IPS-15b (cell line): Measurements from ENCODE around the gene WDR70.
"Not testable (repeated sequence)": the region's sequence is repeated elsewhere in the genome, so short reads cannot be mapped to it uniquely, and the experiment has no call there.

Experiments used
- H3K27me3 ChIP-seq: one replicate; pipeline ENCODE4 v1.6.1; 2013; ENCODE audit warnings: low read length; ENCODE audit not compliant: control insufficient read depth, insufficient read depth
- H3K36me3 ChIP-seq: one replicate; pipeline ENCODE4 v1.6.1; 2013; ENCODE audit warnings: low read length; ENCODE audit not compliant: control insufficient read depth, insufficient read depth
- H3K4me1 ChIP-seq: one replicate; pipeline ENCODE4 v1.6.1; 2013; ENCODE audit warnings: mild to moderate bottlenecking, low read length; ENCODE audit not compliant: control insufficient read depth, insufficient read depth
- H3K4me3 ChIP-seq: one replicate; pipeline ENCODE4 v1.5.1; 2013; ENCODE audit warnings: low read depth, low read length
- H3K9ac ChIP-seq: one replicate; pipeline ENCODE4 v1.6.1; 2013; ENCODE audit warnings: low read depth, mild to moderate bottlenecking, low read length
- H3K9me3 ChIP-seq: one replicate; pipeline ENCODE4 v1.6.1; 2013; ENCODE audit warnings: mild to moderate bottlenecking, low read length; ENCODE audit not compliant: control insufficient read depth, insufficient read depth

Gene WDR70

GRCh38 chr5:37495210-37495609, 116.1 kb downstream of the WDR70 start:
- no peak overlapping the region for H3K4me3 ChIP-seq
- no peaks in the 10 kb centered on the region for H3K9me3 ChIP-seq
- no peaks in the 10 kb centered on the region for H3K4me1 ChIP-seq
- no peaks in the 10 kb centered on the region for H3K36me3 ChIP-seq
- H3K9ac ChIP-seq = no peak overlapping the region
- H3K27me3 ChIP-seq = no peaks in the 10 kb centered on the region

- H3K9me3 ChIP-seq = no peaks in the 10 kb centered on the region
- H3K36me3 ChIP-seq = no peaks in the 10 kb centered on the region
- no peak overlapping the region for H3K4me3 ChIP-seq
- H3K9ac ChIP-seq = no peak overlapping the region
- H3K27me3 ChIP-seq = no peaks in the 10 kb centered on the region
- no peaks in the 10 kb centered on the region for H3K4me1 ChIP-seq
Observed at GRCh38 chr5:37495668-37496347, 116.7 kb downstream of the WDR70 start.

GRCh38 chr5:37496902-37497445, 117.9 kb downstream of the WDR70 start:
- no peaks in the 10 kb centered on the region for H3K36me3 ChIP-seq
- H3K9me3 ChIP-seq = no peaks in the 10 kb centered on the region
- no peaks in the 10 kb centered on the region for H3K4me1 ChIP-seq
- no peaks in the 10 kb centered on the region for H3K27me3 ChIP-seq
- no peak overlapping the region for H3K4me3 ChIP-seq
- no peak overlapping the region for H3K9ac ChIP-seq

GRCh38 chr5:37501152-37501551, 122.0 kb downstream of the WDR70 start:
- no peaks in the 10 kb centered on the region for H3K4me1 ChIP-seq
- H3K4me3 ChIP-seq = no peak overlapping the region
- H3K27me3 ChIP-seq = no peaks in the 10 kb centered on the region
- no peaks in the 10 kb centered on the region for H3K9me3 ChIP-seq
- H3K9ac ChIP-seq = no peak overlapping the region
- H3K36me3 ChIP-seq = no peaks in the 10 kb centered on the region

GRCh38 chr5:37506241-37506640, 127.1 kb downstream of the WDR70 start:
- H3K9me3 ChIP-seq = no peaks in the 10 kb centered on the region
- no peaks in the 10 kb centered on the region for H3K36me3 ChIP-seq
- no peak overlapping the region for H3K4me3 ChIP-seq
- H3K4me1 ChIP-seq = no peaks in the 10 kb centered on the region
- H3K27me3 ChIP-seq = no peaks in the 10 kb centered on the region
- no peak overlapping the region for H3K9ac ChIP-seq

- Histone ChIP-seq H3K4me3 (no peak overlapping the region), H3K9ac (no peak overlapping the region), H3K9me3 (no peaks in the 10 kb centered on the region), H3K27me3 (no peaks in the 10 kb centered on the region), H3K36me3 (no peaks in the 10 kb centered on the region), H3K4me1 (no peaks in the 10 kb centered on the region)
Observed at GRCh38 chr5:37506722-37507121, 127.6 kb downstream of the WDR70 start.

GRCh38 chr5:37511646-37512045, 132.5 kb downstream of the WDR70 start:
- no peaks in the 10 kb centered on the region for H3K4me1 ChIP-seq
- H3K36me3 ChIP-seq = no peaks in the 10 kb centered on the region
- H3K9me3 ChIP-seq = no peaks in the 10 kb centered on the region
- no peak overlapping the region for H3K9ac ChIP-seq
- no peaks in the 10 kb centered on the region for H3K27me3 ChIP-seq
- H3K4me3 ChIP-seq = no peak overlapping the region

GRCh38 chr5:37514946-37515345, 135.8 kb downstream of the WDR70 start:
- Histone ChIP-seq H3K9me3 (no peaks in the 10 kb centered on the region), H3K9ac (no peak overlapping the region), H3K4me3 (no peak overlapping the region), H3K4me1 (no peaks in the 10 kb centered on the region), H3K27me3 (no peaks in the 10 kb centered on the region), H3K36me3 (no peaks in the 10 kb centered on the region)

- Histone ChIP-seq H3K36me3 (no peaks in the 10 kb centered on the region), H3K4me1 (no peaks in the 10 kb centered on the region), H3K27me3 (no peaks in the 10 kb centered on the region), H3K4me3 (no peak overlapping the region), H3K9me3 (peaks cover 2% of the 10 kb centered on the region), H3K9ac (no peak overlapping the region)
Observed at GRCh38 chr5:37517686-37518085, 138.6 kb downstream of the WDR70 start.

GRCh38 chr5:37518356-37518755, 139.2 kb downstream of the WDR70 start:
- H3K4me1 ChIP-seq, H3K9ac ChIP-seq, H3K9me3 ChIP-seq, H3K36me3 ChIP-seq, H3K27me3 ChIP-seq, H3K4me3 ChIP-seq: not testable (repeated sequence)

GRCh38 chr5:37519304-37519703, 140.2 kb downstream of the WDR70 start:
- H3K9ac ChIP-seq = no peak overlapping the region
- H3K4me3 ChIP-seq = no peak overlapping the region
- H3K9me3 ChIP-seq = peaks cover 2% of the 10 kb centered on the region
- H3K36me3 ChIP-seq = no peaks in the 10 kb centered on the region
- no peaks in the 10 kb centered on the region for H3K27me3 ChIP-seq
- no peaks in the 10 kb centered on the region for H3K4me1 ChIP-seq

GRCh38 chr5:37519807-37520206, 140.7 kb downstream of the WDR70 start:
- Histone ChIP-seq H3K27me3 (no peaks in the 10 kb centered on the region), H3K4me3 (no peak overlapping the region), H3K9ac (no peak overlapping the region), H3K4me1 (no peaks in the 10 kb centered on the region), H3K36me3 (no peaks in the 10 kb centered on the region), H3K9me3 (peaks cover 2% of the 10 kb centered on the region)
